DMS114 treated with DMSO at 0.1 percent for 48 hours (cell line): ENCODE measurements around the gene STX1B.

Experiments used
- DNase-seq: peaks from one replicate; lab custom pipeline; 2025; ENCODE audit not compliant: unreplicated experiment; lab: John Stamatoyannopoulos, UW

The STX1B gene

GRCh38 chr16:30980023-30980371, 30.4 kb downstream of the STX1B start:
- no peak for DNase-seq

GRCh38 chr16:30979170-30980022, 31.0 kb downstream of the STX1B start:
- no peak for DNase-seq

- DNase-seq = no peak
These were observed 32.9 kb downstream of the STX1B start for GRCh38 chr16:30977502-30977901.

- DNase-seq = no peak
These were observed 34.0 kb downstream of the STX1B start for GRCh38 chr16:30976486-30976885.

GRCh38 chr16:30974348-30974747, 36.1 kb downstream of the STX1B start:
- no peak for DNase-seq

GRCh38 chr16:30972872-30973271, 37.6 kb downstream of the STX1B start:
- DNase-seq = no peak

GRCh38 chr16:30971298-30971697, 39.1 kb downstream of the STX1B start:
- DNase-seq = no peak

- DNase-seq = no peak
These were observed 41.1 kb downstream of the STX1B start for GRCh38 chr16:30969246-30969842.

- DNase-seq = no peak
These were observed 42.6 kb downstream of the STX1B start for GRCh38 chr16:30967795-30968194.

GRCh38 chr16:30966033-30966619, 44.3 kb downstream of the STX1B start:
- no peak for DNase-seq

- DNase-seq = no peak
These were observed 45.0 kb downstream of the STX1B start for GRCh38 chr16:30965436-30965835.

GRCh38 chr16:30964574-30965226, 45.7 kb downstream of the STX1B start:
- no peak for DNase-seq

GRCh38 chr16:30963925-30964511, 46.4 kb downstream of the STX1B start:
- DNase-seq = no peak

GRCh38 chr16:30961384-30961783, 49.1 kb downstream of the STX1B start:
- DNase-seq = no peak

GRCh38 chr16:30958175-30959079, 52.0 kb downstream of the STX1B start:
- DNase-seq = no peak

GRCh38 chr16:30957456-30958174, 52.8 kb downstream of the STX1B start, which contains the start of gene SETD1A:
SETD1A (plus strand) TSS chr16:30957754; CDS start chr16:30958732, 978 bp downstream.
- DNase-seq = peak; percentile 87

GRCh38 chr16:30956601-30957455, 53.6 kb downstream of the STX1B start:
- peak; percentile 69 for DNase-seq

GRCh38 chr16:30954993-30955392, 55.4 kb downstream of the STX1B start:
- DNase-seq = no peak
